ENCODE measurements around the gene RING1. TPM values are rescaled to one million over a fixed set of nuclear protein-coding genes. Genes with fewer than 3 reads are reported as not detected.

RING1 gene
- total RNA-seq, 1 donor from 2014 or later = 61.2 TPM

GRCh38 chr6:33249732-33250630 is 41.7 kb downstream of the RING1 start:
- Mint-ChIP-seq H3K27me3 (ENCODE audit: low read depth) (peaks cover 4% of the 10 kb centered on the region), H3K4me1 (peaks cover 34% of the 10 kb centered on the region), H3K9me3 (no peaks in the 10 kb centered on the region), H3K27ac (ENCODE audit: unreplicated experiment) (peak overlapping the region; percentile 86), H3K4me3 (peak overlapping the region; percentile 87), H3K36me3 (ENCODE audit: low read depth) (peaks cover 7% of the 10 kb centered on the region)
- DNase-seq (ENCODE audit: low read depth, low spot score) = no peak
- no peak for TF ChIP-seq CTCF (conservative IDR thresholded peaks at IDR 0.05)

GRCh38 chr6:33250731-33251130 is 42.4 kb downstream of the RING1 start:
- no peak for TF ChIP-seq CTCF (conservative IDR thresholded peaks at IDR 0.05)
- H3K36me3 Mint-ChIP-seq (ENCODE audit: low read depth) = peaks cover 8% of the 10 kb centered on the region
- H3K4me3 Mint-ChIP-seq = peak overlapping the region; percentile 87
- H3K4me1 Mint-ChIP-seq = peaks cover 34% of the 10 kb centered on the region
- peaks cover 4% of the 10 kb centered on the region for H3K27me3 Mint-ChIP-seq (ENCODE audit: low read depth)
- H3K9me3 Mint-ChIP-seq = no peaks in the 10 kb centered on the region
- H3K27ac Mint-ChIP-seq (ENCODE audit: unreplicated experiment) = no peak overlapping the region
- no peak for DNase-seq (ENCODE audit: low read depth, low spot score)

GRCh38 chr6:33251395-33252012 is 43.2 kb downstream of the RING1 start:
- Mint-ChIP-seq H3K4me3 (peak overlapping the region; percentile 65), H3K4me1 (peaks cover 34% of the 10 kb centered on the region), H3K27ac (ENCODE audit: unreplicated experiment) (no peak overlapping the region), H3K36me3 (ENCODE audit: low read depth) (peaks cover 10% of the 10 kb centered on the region), H3K9me3 (no peaks in the 10 kb centered on the region), H3K27me3 (ENCODE audit: low read depth) (peaks cover 3% of the 10 kb centered on the region)
- DNase-seq (ENCODE audit: low read depth, low spot score) = no peak
- no peak for TF ChIP-seq CTCF (conservative IDR thresholded peaks at IDR 0.05)

- Mint-ChIP-seq H3K4me1 (peaks cover 34% of the 10 kb centered on the region), H3K9me3 (no peaks in the 10 kb centered on the region), H3K27me3 (ENCODE audit: low read depth) (no peaks in the 10 kb centered on the region), H3K36me3 (ENCODE audit: low read depth) (peaks cover 10% of the 10 kb centered on the region), H3K4me3 (no peak overlapping the region), H3K27ac (ENCODE audit: unreplicated experiment) (no peak overlapping the region)
- TF ChIP-seq CTCF (conservative IDR thresholded peaks at IDR 0.05) = no peak
- no peak for DNase-seq (ENCODE audit: low read depth, low spot score)
Observed at GRCh38 chr6:33252759-33253158, 44.5 kb downstream of the RING1 start.

GRCh38 chr6:33254591-33254990 is 46.3 kb downstream of the RING1 start:
- Mint-ChIP-seq H3K9me3 (no peaks in the 10 kb centered on the region), H3K4me1 (peaks cover 16% of the 10 kb centered on the region), H3K27me3 (ENCODE audit: low read depth) (no peaks in the 10 kb centered on the region), H3K4me3 (no peak overlapping the region), H3K36me3 (ENCODE audit: low read depth) (peaks cover 10% of the 10 kb centered on the region), H3K27ac (ENCODE audit: unreplicated experiment) (no peak overlapping the region)
- no peak for TF ChIP-seq CTCF (conservative IDR thresholded peaks at IDR 0.05)
- no peak for DNase-seq (ENCODE audit: low read depth, low spot score)
